ENCODE results near the gene HLTF.

HLTF gene

GRCh38 chr3:149016669-149017541, 69.4 kb downstream of the HLTF start:
- no peak for DNase-seq

GRCh38 chr3:149016242-149016641, 70.1 kb downstream of the HLTF start:
- no peak for DNase-seq

- DNase-seq, result no peak
Measured at GRCh38 chr3:149015393-149015792, 70.9 kb downstream of the HLTF start.

- no peak for DNase-seq
Measured at GRCh38 chr3:149013726-149014125, 72.6 kb downstream of the HLTF start.

- DNase-seq, result no peak
Measured at GRCh38 chr3:149011676-149012075, 74.7 kb downstream of the HLTF start.

- no peak for DNase-seq
Measured at GRCh38 chr3:149010966-149011365, 75.4 kb downstream of the HLTF start.

- no peak for DNase-seq
Measured at GRCh38 chr3:149010504-149010951, 75.8 kb downstream of the HLTF start.

GRCh38 chr3:149009732-149010131, 76.6 kb downstream of the HLTF start:
- no peak for DNase-seq

- no peak for DNase-seq
Measured at GRCh38 chr3:149007567-149008257, 78.6 kb downstream of the HLTF start.

- no peak for DNase-seq
Measured at GRCh38 chr3:149005416-149005815, 80.9 kb downstream of the HLTF start.

GRCh38 chr3:149004622-149005021, 81.7 kb downstream of the HLTF start:
- DNase-seq, result no peak

GRCh38 chr3:149003653-149004305, 82.6 kb downstream of the HLTF start:
- no peak for DNase-seq

- no peak for DNase-seq
Measured at GRCh38 chr3:149001727-149002126, 84.6 kb downstream of the HLTF start.

GRCh38 chr3:149000206-149000745, 86.1 kb downstream of the HLTF start:
- no peak for DNase-seq

GRCh38 chr3:148999806-149000205, 86.5 kb downstream of the HLTF start:
- no peak for DNase-seq

- peak; percentile 84 for DNase-seq
Measured at GRCh38 chr3:148998715-148999423, 87.5 kb downstream of the HLTF start.

- DNase-seq, result peak; percentile 50
Measured at GRCh38 chr3:148998297-148998696, 88.0 kb downstream of the HLTF start.

- no peak for DNase-seq
Measured at GRCh38 chr3:148997623-148998022, 88.7 kb downstream of the HLTF start.

GRCh38 chr3:148992635-148993255, 93.6 kb downstream of the HLTF start:
- DNase-seq, result no peak

- DNase-seq, result peak; percentile 72
Measured at GRCh38 chr3:148992027-148992634, 94.2 kb downstream of the HLTF start.

- peak; percentile 94 for DNase-seq
Measured at GRCh38 chr3:148991219-148992026, 94.9 kb downstream of the HLTF start, which contains the start of gene GYG1. GYG1 (plus strand) TSS chr3:148991540; CDS start chr3:148991641, 101 bp downstream.

All from RPMI8226 (cell line).